D721Med (cell line): Measurements from ENCODE around the gene EML1.

Experiments used
- DNase-seq: peaks from one replicate; pipeline ENCODE4 v3.0.0; 2011; ENCODE audit warnings: low spot score; ENCODE audit not compliant: insufficient read length
- FAIRE-seq: peaks from 2 replicates; lab custom pipeline; 2011; peaks lifted over from hg19 to GRCh38; lab: Jason Lieb, UNC
- TF ChIP-seq, protein P1 (sequence below): IDR thresholded peaks from 2 replicates; pipeline ENCODE4 v1.5.1; 2012; ENCODE audit warnings: mild to moderate bottlenecking, control low read depth; ENCODE audit not compliant: insufficient read depth; ENCODE audit errors: missing control alignments

The EML1 gene

DNA sequence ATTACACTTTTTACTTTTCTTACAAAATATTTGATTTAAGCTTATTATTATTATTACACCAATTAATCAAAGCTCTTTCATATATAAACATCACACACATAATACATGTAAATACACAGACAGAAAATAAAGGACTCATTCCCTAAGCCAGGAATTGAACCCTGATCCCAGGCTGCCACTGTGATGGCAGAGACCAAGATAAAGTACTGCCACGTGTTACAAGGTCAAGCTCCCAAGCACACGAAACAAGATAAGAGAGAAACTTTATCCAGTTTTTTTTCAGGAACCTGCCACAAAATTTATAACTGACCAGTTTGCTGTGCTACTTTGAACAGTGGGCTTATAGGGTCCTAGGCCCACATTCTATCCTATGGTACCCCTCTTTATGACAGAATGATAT is 111.3 kb downstream of the EML1 start:
- DNase-seq = no peak
- no peak for FAIRE-seq
- TF ChIP-seq, protein P1, sequence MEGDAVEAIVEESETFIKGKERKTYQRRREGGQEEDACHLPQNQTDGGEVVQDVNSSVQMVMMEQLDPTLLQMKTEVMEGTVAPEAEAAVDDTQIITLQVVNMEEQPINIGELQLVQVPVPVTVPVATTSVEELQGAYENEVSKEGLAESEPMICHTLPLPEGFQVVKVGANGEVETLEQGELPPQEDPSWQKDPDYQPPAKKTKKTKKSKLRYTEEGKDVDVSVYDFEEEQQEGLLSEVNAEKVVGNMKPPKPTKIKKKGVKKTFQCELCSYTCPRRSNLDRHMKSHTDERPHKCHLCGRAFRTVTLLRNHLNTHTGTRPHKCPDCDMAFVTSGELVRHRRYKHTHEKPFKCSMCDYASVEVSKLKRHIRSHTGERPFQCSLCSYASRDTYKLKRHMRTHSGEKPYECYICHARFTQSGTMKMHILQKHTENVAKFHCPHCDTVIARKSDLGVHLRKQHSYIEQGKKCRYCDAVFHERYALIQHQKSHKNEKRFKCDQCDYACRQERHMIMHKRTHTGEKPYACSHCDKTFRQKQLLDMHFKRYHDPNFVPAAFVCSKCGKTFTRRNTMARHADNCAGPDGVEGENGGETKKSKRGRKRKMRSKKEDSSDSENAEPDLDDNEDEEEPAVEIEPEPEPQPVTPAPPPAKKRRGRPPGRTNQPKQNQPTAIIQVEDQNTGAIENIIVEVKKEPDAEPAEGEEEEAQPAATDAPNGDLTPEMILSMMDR = no peak

DNA sequence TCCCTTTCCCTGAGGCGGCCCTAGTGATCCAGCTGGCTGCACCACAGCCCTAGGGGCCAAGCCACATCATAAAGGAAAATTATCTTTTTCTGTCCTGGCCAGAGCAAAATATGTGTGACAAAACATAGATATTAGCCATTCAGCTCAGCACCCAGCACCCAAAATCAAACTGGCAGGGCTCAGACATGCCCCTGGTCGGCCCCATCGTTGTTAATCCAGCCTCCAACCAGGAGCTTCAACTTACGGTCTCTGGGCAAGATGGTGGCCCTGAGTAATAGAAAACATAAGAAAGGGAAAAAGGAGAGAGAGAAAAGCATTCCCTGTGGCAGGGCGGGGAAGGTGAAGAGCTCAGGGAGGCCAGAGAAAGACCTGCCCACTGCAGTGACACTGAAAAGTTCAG is 111.9 kb downstream of the EML1 start:
- TF ChIP-seq, protein P1 = no peak
- FAIRE-seq (no peak), DNase-seq (no peak)

DNA sequence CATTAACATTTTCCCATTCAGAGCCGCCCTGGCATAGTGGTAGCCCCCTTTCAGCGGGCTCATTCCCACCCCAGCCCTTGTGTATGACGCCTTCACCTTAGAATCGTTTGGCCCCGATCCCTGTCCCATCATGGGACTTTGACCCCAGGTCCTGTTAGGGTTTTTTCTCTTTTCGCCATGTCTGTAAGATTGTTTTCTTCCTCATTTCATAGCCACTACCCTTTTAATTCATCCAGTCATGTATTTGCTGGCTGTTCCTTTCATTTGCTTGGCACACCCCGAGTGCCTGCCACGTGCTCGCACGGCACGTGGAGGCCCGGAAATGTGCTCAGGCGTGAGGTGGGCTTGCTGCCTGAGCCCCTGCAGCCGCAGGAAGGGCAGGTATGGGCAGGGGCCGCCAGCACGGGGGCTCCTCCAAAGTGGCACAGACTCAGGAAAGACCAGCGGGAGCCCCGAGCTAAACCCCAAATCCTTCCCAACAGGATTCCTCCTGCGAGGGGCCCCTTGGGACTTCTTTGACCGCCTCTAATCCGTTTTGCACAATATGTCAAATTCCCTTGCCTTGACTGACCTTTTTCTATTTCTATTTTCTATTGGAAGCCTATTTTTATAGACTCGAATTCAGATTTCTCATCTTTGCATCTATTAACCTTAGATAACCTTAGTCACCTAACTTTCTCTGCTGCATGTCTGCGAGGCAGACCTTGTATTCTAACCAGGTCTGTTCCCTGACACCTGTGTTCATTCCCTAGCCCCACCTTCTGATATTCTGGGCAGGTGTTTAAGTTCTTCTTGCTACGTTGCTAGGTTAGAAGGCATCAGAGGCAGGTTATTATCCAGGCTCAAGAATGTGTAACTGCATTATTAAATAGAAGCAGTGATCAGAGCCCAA is 114.8 kb downstream of the EML1 start:
- TF ChIP-seq, protein P1 = no peak
- DNase-seq = peak; percentile 41
- no peak for FAIRE-seq

DNA sequence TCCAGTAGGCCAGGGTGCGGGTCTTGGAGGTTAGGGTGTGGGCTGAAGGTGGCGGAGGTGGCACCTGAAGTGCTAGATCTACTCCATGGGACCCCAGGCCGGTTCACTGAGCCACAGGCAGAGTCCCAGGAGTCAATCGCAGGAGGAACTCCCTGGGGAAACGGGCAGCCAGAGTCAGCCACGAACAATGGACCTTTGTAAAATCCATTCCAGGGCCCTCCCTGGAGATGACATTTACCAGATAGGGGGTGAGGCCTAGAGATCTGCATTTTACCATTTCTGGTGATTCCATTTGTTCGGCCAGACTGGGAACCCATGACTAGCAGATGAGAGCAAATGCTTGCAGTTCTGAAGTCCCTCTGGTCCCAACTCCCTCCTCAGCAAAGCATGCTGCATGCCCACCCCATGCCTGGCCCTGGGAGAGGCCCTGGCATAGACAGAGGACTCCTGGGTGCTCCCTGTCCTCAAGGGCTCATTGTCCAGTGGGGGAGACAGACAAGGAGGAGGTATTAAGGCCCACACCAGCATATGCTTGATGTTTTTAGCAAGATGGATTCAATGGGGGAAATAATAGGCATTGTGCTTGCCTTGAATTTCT is 115.5 kb downstream of the EML1 start:
- no peak for FAIRE-seq
- no peak for DNase-seq
- TF ChIP-seq, protein P1 = no peak

DNA sequence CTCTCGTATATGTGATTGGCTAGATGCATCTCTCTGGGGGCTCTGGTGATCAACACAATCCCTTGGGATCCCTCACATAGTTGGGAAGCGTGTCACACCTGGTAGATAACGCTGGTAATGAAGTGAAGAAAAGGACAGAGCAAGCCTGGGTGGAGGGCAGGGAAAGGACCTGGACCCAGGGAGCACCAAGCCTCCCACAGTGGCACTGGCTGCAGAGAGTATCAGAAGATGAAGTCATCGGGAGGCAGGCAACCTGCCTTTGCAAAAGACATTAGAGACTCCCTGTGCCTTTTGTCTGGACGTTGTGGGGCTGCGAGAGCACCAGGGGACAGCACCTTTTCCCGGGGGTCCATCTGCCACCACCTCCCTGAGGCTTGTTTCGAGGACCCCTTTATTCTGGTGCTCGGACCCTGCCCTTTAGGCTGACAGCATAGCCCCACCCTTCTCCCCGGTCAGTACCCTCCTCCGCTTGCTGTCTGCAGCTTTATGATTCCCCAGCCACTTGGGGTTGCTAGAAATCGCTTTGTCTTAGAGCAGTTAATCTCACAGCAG is 116.4 kb downstream of the EML1 start:
- no peak for FAIRE-seq
- TF ChIP-seq, protein P1 = peak; percentile 13
- no peak for DNase-seq

DNA sequence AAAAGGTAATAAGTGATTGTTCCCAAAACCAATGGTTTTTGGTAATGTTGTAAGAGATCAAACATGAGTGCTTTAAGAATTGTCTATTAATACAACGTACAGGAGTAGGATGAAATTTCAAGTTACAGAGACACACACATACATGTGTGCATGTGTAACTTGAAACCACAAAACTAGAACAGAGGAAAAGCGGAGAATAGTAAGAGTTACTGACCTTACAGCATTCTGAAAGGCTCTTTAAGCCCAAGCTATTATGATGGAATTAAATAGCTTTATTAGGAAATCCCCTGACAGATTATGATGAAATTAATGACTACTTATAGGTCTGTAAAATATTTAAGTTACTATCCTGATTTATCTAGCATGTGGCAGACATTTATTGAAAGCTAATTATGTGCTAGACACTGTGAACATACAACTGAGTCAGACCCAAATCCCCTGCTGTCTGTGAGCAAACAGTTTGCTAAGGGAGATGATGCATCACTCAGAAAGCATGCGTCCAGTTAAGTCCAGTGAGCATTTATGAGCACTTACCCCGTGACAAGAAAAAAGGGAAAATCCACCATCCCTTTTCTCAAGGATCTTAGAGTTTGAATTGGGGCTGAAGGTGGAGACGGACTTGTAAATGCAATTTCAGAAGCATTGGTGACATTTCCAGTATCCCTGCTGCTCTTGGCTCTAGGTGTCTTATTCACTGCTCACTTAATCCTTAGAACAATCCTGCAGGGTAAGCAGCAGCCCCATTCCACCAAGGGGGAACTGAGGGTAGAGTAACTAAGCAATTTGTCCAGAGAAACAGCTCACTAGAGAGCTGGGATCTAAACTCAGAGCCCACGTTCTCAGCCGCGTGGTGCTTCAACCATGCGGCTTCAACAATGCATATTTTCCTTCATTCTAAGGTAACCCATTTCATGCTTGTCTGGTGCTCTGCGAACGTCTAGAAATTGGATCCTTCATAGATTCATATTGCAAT is 117.4 kb downstream of the EML1 start:
- DNase-seq (peak; percentile 32), FAIRE-seq (peak; percentile 91)
- TF ChIP-seq, protein P1 = no peak
